ENCODE measurements around the gene RECQL5.
"Not testable (repeated sequence)": the region's sequence is repeated elsewhere in the genome, so short reads cannot be mapped to it uniquely, and the experiment has no call there.

Gene RECQL5

DNA sequence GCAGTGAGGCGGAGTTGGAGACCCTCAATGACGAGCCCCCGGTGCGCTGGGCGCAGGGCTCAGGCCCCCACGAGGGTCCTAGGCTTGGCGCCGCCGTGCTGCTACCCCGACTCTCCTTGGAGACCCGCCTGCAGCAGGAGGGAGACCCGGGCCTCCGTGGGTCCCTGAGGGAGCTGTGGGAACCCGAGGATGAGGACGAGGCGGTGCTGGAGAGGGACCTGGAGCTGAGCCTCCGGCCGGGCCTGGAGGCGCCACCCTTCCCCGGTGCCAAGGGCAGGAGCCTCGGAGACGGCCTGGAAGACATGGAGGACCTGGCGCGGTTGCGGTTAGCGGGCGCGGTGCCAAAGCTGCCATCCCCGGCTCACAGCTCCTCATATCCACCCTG lies 77.0 kb downstream of the RECQL5 start:
- no peak for DNase-seq

DNA sequence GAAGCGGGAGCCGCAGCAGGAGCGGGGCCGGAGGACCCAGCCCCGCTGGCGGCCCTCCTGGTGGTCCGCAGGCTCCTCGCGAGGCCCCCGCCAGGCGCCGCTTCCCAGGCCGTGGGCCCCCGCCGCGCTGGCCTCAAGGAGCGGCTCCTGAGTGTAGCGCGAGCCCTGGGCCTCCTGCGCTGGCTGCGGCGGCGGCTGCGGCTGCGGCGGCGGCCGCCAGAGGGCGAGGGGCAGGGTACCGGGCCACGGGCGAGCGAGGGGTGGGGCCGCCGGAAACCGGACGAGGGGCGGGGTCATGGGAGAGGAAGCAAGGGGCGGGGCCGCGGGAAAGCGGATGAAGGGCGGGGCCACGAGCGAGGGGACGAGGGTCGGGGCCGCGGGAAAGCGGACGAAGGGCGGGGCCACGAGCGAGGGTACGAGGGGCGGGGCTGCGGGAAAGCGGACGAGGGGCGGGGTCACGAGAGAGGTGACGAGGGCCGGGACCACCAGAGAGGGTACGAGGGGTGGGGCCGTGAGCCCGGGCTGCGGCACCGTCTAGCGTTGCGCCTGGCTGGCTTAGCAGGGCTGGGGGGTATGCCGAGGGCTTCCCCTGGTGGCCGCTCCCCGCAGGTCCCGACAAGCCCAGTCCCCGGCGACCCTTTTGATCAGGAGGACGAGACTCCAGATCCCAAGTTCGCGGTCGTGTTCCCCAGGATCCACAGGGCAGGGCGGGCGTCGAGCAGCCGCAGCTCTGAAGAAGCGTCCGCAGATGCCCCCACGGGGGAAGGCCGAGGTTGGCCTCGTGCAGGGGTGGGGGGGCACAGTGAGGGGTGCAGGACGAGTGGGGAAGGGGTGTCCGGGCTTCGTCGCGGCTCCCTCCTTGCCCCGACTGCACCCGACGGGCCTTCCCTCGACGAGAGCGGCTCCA lies 77.7 kb downstream of the RECQL5 start:
- DNase-seq = peak; percentile 81 to 95 (median 94)

DNA sequence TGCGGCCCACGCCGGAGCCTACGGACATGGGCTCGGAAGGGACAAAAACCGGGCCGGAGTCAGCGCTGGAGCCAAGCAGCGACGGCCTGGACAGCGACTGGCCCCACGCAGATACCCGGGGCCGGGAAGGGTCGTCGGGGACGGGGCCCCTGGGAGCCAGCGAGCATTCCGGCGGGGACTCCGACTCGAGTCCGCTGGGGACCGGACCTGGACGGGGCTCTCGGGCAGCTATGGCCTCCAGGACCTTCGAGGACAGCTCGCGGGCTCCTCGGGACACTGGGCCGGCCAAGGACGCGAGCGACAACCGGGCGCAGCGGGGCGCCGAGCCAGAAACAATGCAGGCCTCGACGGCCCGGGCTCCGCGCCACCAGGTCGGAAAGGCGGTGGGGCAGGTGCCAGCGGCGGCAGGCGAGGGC lies 78.3 kb downstream of the RECQL5 start:
- DNase-seq = peak in 1 of 6 experiments; percentile 43

DNA sequence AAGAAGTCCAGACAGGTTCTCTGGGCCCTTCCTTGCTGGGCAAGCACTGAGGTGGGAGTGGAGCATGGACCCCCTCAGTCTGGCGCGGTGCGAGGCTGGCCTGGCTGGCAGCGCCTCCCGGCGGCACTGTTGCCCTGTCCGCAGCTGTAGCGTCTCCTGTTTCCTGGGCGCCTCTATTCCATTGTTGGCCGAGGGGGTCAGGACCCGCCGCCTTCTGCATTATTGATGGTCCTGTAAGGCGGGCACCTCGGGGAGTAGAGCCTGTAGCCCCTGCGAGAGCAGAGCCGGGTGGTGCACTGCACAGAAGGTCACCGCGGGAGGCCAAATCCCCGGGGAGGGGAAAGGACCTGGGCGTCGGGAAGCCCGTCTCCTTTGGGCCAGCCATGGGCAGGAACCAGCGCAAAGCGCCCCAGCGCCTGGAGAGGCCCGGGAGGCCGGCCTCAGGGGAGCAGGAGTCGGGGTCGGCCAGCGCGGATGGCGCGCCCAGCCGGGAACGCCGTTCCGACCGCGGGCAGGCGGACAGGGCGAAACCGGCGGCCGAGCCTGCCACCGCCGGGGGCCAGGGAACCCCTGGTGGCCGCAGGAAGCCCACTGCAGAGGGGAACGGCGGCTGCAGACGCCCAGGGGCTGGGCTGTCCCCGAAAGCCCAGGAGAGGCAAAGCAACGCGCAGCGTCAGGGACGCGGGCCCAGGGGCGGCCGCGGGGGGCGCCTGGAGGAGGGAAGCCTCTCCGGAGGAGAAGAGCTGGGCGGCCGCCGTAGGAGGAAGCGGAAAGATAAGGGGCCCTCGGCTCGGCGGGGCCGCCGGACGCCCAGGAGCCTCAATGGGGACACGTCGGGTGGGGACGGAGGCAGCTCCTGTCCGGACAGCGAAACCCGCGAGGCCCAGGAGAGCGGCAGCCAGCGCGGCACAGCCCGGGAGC lies 79.0 kb downstream of the RECQL5 start, which contains the start of gene MYO15B:
Gene MYO15B (plus strand): TSS at position 126 of the 921 bp plus-strand sequence. CDS start 258 bp downstream, at position 384.
- DNase-seq = peak; percentile 41 to 67 (median 61)

DNA sequence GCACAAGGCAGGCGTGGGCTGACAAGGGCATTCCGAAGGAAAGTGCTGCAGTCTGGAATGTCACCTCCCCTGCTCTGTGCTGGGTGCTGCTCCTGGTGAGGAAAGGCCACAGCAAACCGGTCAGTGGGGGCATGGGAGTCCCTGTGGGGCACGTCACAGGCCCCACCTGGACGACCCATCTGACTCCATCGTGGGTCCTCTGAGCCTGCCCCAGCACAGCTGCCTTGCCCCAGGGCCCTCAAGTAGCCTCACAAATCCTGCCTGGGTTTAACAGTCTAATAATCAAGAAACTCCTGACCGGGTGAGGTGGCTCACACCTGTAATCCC lies 82.1 kb downstream of the RECQL5 start:
- no peak for DNase-seq

DNA sequence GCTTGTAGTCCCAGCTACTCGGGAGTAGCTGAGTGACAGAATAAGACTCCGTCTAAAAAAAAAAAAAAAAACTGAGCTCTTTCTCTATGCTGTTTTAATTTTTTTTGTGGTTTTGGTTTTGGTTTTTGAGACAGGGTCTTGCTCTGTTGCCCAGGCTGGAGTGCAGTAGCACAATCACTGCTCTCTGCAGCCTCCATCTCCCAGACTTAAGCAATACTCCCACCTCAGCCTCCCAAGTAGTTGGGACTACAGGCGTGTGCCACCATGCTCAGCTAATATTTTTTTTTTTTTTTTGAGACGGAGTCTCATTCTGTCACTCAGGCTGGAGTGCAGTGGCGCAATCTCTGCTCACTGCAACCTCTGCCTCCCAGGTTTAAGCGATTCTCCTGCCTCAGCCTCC lies 83.8 kb downstream of the RECQL5 start:
- not testable (repeated sequence) for DNase-seq

DNA sequence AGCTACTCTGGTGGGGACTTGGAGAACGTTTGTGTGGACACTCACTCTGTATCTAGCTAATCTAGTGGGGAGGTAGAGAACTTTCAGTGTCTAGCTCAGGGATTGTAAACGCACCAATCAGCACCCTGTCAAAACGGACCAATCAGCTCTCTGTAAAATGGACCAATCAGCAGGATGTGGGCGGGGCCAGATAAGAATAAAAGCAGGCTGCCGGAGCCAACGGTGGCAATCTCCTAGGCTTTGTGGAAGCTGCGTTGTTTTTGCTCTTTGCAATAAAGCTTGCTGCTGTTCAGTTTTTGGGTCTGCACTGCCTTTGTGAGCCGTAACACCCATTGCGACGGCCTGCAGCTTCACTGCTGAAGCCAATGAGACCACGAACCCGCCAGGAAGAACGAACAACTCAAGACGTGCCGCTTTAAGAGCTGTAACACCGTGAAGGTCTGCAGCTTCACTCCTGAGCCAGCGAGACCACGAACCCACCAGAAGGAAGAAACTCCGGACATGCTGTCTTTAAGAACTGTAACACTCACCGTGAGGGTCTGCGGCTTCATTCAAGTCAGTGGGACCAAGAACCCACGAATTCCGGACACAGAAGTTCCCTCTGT lies 85.7 kb downstream of the RECQL5 start:
- peak; percentile 14 to 61 (median 52) for DNase-seq
